Left ventricle myocardium inferior (tissue), 1 donor: ENCODE measurements around the gene NIPAL1. TPM values are rescaled to one million over a fixed set of nuclear protein-coding genes. Genes with fewer than 3 reads are reported as not detected.
A peak's percentile ranks its signal among the peaks of the same experiment; 100 is the strongest.

ENCODE experiments used
- DNase-seq: peaks from one replicate; pipeline ENCODE4 v3.0.0-alpha.2; 2020
- H3K27ac ChIP-seq: fragments of 200-600 bp; replicated peaks from 2 replicates; pipeline ENCODE4 v1.8.0; 2021
- H3K27me3 ChIP-seq: fragments of 200-600 bp; 2 replicates; pipeline ENCODE4 v1.8.0; 2021; ENCODE audit warnings: low read depth
- H3K36me3 ChIP-seq: fragments of 200-600 bp; 2 replicates; pipeline ENCODE4 v1.8.0; 2021
- H3K4me1 ChIP-seq: fragments of 200-600 bp; 2 replicates; pipeline ENCODE4 v1.8.0; 2021
- H3K4me3 ChIP-seq: fragments of 200-600 bp; 2 replicates; pipeline ENCODE4 v1.8.0; 2021; ENCODE audit warnings: mild to moderate bottlenecking, moderate library complexity
- H3K9me3 ChIP-seq: fragments of 200-600 bp; replicated peaks from 2 replicates; pipeline ENCODE4 v1.8.0; 2021
- intact Hi-C: fragments of 100-400 bp; cut with micrococcal nuclease; formaldehyde crosslinking; loops from one replicate; pipeline ENCODE4 v1.11.0; 2022
- total RNA-seq: library from RNA; stranded (reverse); fragmentation: NEBNext Ultra II Directional; extraction: Animal tissue kit (Norgen Biotek cat#: 25700); gene quantifications from one replicate; pipeline ENCODE4 v1.2.1, GENCODE V29; 2021
- TF ChIP-seq, protein P1 (sequence below): fragments of 200-600 bp; IDR thresholded peaks from 2 replicates; pipeline ENCODE4 v1.8.0; 2021; ENCODE audit warnings: antibody characterized with exemption, mild to moderate bottlenecking, borderline replicate concordance
- donor health status: DM: no; HTN: yes; CAD: no; lungs with severe emphysema.

The NIPAL1 gene
- total RNA-seq, 1 donor from 2014 or later = 0.25 TPM

DNA sequence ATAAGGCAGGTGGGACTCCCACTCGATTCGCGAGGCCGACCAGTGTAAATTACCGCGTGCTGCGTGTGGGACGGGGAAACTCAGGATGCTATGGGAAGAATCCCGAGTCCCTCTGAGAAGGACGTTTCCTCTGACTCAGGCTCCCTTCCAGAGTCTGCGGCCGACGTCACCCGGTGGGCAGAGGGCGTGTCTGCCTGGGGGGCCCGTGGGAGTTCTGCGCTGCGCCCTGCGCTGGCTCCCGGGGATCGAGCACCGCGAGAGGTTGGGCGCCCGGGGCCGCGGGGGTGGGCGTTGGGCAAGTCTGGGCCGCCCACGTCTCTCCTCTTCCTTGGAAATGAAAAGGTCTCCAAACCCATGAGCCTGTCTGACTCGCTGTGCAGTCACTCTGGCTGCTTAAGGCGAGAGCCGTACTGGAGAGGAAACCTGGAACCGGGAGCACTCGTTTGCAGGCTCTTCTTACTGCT lies 568 bp downstream of the NIPAL1 start:
- peaks cover 17% of the 10 kb centered on the region for H3K4me1 ChIP-seq
- H3K36me3 ChIP-seq = no peaks in the 10 kb centered on the region
- no peaks in the 10 kb centered on the region for H3K9me3 ChIP-seq
- DNase-seq = no peak
- H3K4me3 ChIP-seq = peak overlapping the region; percentile 74
- no peak overlapping the region for H3K27ac ChIP-seq
- intact Hi-C loops = no loop called here
- TF ChIP-seq, protein P1, sequence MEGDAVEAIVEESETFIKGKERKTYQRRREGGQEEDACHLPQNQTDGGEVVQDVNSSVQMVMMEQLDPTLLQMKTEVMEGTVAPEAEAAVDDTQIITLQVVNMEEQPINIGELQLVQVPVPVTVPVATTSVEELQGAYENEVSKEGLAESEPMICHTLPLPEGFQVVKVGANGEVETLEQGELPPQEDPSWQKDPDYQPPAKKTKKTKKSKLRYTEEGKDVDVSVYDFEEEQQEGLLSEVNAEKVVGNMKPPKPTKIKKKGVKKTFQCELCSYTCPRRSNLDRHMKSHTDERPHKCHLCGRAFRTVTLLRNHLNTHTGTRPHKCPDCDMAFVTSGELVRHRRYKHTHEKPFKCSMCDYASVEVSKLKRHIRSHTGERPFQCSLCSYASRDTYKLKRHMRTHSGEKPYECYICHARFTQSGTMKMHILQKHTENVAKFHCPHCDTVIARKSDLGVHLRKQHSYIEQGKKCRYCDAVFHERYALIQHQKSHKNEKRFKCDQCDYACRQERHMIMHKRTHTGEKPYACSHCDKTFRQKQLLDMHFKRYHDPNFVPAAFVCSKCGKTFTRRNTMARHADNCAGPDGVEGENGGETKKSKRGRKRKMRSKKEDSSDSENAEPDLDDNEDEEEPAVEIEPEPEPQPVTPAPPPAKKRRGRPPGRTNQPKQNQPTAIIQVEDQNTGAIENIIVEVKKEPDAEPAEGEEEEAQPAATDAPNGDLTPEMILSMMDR = no peak
- H3K27me3 ChIP-seq = peaks cover 25% of the 10 kb centered on the region

DNA sequence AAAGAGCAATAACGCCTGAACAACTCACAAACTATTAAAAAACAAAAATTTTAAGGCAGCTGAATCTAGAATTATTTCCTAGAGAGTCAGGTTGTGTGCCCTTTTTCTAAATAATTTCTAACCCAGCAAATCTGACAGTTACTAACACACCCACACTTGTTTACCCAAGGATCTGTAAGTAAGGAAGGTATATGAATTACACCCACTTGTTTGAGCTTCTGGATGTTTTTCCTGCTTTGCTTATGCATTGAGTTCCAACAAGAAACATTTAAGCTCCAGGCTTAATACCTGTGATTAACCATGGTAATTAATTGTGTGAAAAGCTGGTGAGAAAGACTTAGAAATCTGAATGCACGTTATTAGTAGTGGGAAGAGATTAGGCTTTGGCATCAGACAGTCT lies 1.5 kb downstream of the NIPAL1 start:
- TF ChIP-seq, protein P1 = no peak
- Histone ChIP-seq H3K27ac (no peak overlapping the region), H3K36me3 (no peaks in the 10 kb centered on the region), H3K4me3 (no peak overlapping the region), H3K9me3 (no peaks in the 10 kb centered on the region), H3K27me3 (peaks cover 25% of the 10 kb centered on the region), H3K4me1 (peaks cover 17% of the 10 kb centered on the region)
- DNase-seq = no peak
- intact Hi-C loops = no loop called here

DNA sequence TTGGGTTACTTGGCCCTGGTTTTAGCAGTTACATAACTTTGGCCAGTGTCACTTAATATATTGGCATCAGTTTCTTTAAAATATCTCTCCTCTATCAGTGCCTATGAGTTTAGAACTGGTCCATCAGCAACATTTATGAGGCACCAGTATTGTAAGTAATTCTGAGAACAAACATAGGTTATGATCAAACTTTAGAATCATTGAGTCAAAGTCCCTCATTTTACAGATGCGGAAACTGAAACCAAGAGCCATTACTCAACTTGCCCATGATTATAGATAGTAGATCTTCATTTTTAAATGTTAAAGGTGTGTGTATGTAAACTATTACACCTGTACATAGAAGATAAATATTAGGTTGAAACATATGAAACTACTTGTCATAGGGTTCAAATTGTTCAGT lies 4.5 kb downstream of the NIPAL1 start:
- Histone ChIP-seq H3K4me3 (no peak overlapping the region), H3K9me3 (no peaks in the 10 kb centered on the region), H3K27ac (no peak overlapping the region), H3K27me3 (peaks cover 14% of the 10 kb centered on the region), H3K4me1 (peaks cover 19% of the 10 kb centered on the region), H3K36me3 (no peaks in the 10 kb centered on the region)
- TF ChIP-seq, protein P1 = no peak
- no peak for DNase-seq
- intact Hi-C loops = no loop called here

DNA sequence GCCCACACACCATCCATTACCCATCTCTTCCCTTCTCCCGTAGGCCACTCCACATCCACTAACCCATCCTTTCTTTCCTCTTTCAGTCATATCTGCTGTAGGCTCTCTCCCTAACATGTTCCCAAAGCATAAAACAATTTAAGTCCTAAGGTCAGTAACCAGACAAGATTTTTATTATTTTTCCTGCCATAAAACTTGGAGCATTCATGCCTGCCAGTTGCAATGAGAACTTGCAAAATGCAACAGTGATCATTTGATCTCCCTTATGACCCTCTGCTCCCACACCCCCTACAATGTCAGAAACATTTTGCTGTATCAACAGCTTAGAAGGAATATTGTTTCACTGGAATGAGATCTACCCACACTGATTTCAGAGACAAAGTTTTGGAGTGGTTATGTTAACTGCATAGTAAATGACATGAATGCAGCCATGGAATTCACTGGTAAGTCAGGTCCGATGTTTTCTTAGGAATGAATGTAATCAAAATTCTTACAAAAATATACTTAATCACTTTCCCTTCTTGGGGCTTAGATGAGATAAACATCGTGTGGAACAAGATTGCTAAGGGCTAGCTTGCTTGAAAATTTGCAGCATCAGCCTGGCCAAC lies 5.7 kb downstream of the NIPAL1 start:
- Histone ChIP-seq H3K27ac (no peak overlapping the region), H3K9me3 (no peaks in the 10 kb centered on the region), H3K4me1 (peaks cover 7% of the 10 kb centered on the region), H3K36me3 (no peaks in the 10 kb centered on the region), H3K4me3 (no peak overlapping the region), H3K27me3 (peaks cover 2% of the 10 kb centered on the region)
- TF ChIP-seq, protein P1 = no peak
- no peak for DNase-seq
- intact Hi-C loops = no loop called here

DNA sequence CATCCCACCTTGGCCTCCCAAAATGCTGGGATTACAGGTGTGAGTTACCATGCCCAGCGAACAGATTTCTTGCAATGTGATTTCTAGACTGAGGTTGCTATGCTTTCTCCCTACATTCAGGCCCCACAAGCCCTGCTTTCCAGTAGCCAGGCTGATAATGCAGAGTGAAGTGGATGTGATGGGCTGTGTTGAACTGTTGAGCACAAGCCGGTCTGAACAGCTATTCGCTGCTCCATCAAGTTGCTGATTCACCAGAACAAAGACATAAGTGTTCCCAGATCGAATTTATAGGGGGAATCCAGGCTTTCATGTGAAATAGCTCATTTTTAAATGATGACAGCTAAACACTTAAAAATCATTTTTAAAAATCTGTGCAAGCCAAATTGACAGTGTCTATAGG lies 8.0 kb downstream of the NIPAL1 start:
- H3K9me3 ChIP-seq = no peaks in the 10 kb centered on the region
- no peaks in the 10 kb centered on the region for H3K36me3 ChIP-seq
- peaks cover 5% of the 10 kb centered on the region for H3K4me1 ChIP-seq
- intact Hi-C loops = no loop called here
- H3K27me3 ChIP-seq = no peaks in the 10 kb centered on the region
- no peak overlapping the region for H3K27ac ChIP-seq
- DNase-seq = no peak
- no peak overlapping the region for H3K4me3 ChIP-seq
- TF ChIP-seq, protein P1 = no peak
